Sigmoid colon (tissue), 3 donors: Measurements from ENCODE around the gene TAX1BP1.

ENCODE experiments used
- POLR2A ChIP-seq, 2 donors: fragments of 450-650 bp; IDR thresholded peaks; one replicate each; pipeline ENCODE4 v1.6.1; 2016; ENCODE audit warnings: antibody characterized with exemption in 2 of 2, mild to moderate bottlenecking in 2 of 2, moderate library complexity in 2 of 2
- TF ChIP-seq, protein P1 (sequence below), 4 experiments: fragments of 450-650 bp in 3 of 4; fragments of 200-600 bp in 1 of 4; IDR thresholded peaks; one replicate each; pipeline ENCODE4 v1.5.1; 2016 to 2019; ENCODE audit warnings: antibody characterized with exemption in 4 of 4, mild to moderate bottlenecking in 3 of 4, moderate library complexity in 2 of 4

DNA sequence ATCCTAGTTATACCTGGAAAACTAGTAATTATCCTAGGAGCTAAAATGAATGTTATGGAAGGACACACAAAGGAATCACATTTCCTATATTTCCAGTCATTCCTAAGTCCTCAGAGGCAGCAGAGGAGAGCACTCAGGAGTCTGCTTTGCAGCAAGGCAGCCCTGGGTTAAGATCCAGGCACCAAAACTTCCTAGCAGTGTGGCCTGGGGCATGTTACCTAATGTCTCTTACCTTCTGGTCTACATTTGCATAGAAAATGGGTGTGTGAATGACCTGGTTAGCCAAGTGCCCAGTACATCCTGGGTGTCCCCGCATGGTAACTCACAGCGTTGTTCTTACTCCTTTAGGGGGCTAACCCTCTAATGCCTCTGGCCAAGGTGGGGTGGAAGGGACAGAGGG is 135.9 kb downstream of the TAX1BP1 start:
- TF ChIP-seq POLR2A (IDR thresholded peaks at IDR 0.05): no peak
- TF ChIP-seq, protein P1, sequence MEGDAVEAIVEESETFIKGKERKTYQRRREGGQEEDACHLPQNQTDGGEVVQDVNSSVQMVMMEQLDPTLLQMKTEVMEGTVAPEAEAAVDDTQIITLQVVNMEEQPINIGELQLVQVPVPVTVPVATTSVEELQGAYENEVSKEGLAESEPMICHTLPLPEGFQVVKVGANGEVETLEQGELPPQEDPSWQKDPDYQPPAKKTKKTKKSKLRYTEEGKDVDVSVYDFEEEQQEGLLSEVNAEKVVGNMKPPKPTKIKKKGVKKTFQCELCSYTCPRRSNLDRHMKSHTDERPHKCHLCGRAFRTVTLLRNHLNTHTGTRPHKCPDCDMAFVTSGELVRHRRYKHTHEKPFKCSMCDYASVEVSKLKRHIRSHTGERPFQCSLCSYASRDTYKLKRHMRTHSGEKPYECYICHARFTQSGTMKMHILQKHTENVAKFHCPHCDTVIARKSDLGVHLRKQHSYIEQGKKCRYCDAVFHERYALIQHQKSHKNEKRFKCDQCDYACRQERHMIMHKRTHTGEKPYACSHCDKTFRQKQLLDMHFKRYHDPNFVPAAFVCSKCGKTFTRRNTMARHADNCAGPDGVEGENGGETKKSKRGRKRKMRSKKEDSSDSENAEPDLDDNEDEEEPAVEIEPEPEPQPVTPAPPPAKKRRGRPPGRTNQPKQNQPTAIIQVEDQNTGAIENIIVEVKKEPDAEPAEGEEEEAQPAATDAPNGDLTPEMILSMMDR (IDR thresholded peaks at IDR 0.05): no peak
